ENCODE results near the gene ZFAND3.

DNA sequence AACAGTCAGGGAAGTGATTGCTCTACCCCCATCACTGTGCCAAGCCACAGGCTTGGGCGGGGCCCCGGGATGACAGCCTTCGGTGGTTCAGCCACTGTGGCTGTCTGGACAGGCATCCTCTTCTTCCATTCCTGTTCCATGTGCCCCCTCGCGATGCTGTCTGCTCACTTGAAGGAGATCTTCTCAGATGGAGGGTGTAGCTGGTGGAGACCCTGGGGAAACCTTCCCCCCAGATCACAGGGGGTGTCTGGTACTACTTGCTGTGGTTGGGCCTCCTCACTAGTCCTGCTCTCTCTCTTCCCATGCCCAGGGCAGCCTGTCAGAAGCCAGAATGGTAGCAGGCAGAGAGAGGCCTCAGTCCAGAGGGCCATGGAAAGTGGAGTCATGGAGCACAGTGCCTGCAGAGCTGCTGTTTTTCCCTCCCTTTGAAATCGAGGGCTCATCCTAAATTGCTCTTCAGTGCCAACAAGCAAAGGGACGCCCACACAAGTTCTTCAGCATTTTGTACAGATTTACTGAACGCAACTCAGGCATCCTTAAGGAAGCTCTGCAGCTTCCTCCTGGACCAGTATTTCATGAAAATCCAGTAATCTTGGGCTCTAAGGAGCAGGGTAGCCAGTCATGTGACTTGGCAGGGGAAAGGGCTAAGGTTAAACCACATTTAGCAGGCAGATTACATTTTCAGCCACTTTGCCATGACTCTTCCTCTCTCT lies 326.6 kb downstream of the ZFAND3 start:
- TF ChIP-seq, protein P1, sequence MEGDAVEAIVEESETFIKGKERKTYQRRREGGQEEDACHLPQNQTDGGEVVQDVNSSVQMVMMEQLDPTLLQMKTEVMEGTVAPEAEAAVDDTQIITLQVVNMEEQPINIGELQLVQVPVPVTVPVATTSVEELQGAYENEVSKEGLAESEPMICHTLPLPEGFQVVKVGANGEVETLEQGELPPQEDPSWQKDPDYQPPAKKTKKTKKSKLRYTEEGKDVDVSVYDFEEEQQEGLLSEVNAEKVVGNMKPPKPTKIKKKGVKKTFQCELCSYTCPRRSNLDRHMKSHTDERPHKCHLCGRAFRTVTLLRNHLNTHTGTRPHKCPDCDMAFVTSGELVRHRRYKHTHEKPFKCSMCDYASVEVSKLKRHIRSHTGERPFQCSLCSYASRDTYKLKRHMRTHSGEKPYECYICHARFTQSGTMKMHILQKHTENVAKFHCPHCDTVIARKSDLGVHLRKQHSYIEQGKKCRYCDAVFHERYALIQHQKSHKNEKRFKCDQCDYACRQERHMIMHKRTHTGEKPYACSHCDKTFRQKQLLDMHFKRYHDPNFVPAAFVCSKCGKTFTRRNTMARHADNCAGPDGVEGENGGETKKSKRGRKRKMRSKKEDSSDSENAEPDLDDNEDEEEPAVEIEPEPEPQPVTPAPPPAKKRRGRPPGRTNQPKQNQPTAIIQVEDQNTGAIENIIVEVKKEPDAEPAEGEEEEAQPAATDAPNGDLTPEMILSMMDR (IDR thresholded peaks at IDR 0.05; ENCODE audit: extremely low read depth in 1 of 2, insufficient read depth in 1 of 2, low read depth in 1 of 2, low read length in 2 of 2): no peak
- TF ChIP-seq EZH2 (IDR thresholded peaks at IDR 0.05; ENCODE audit: borderline replicate concordance, low read depth, low read length, severe bottlenecking) (no peak), POLR2A (IDR thresholded peaks at IDR 0.05; ENCODE audit: low read depth, low read length) (no peak)
